Mesendoderm (in vitro differentiated cells): ENCODE results near the gene PDIA3.
A peak's percentile ranks its signal among the peaks of the same experiment; 100 is the strongest.

ENCODE experiments used
- DNase-seq: peaks from one replicate; pipeline ENCODE4 v3.0.0; 2013
- H2AK5ac ChIP-seq: 2 replicates; pipeline ENCODE4 v1.6.1; 2013; ENCODE audit warnings: low read length, inconsistent platforms
- H2BK120ac ChIP-seq: 2 replicates; pipeline ENCODE4 v1.6.1; 2013; ENCODE audit warnings: low read depth, mild to moderate bottlenecking, low read length, moderate library complexity, mixed read lengths
- H2BK15ac ChIP-seq: replicated peaks from 2 replicates; pipeline ENCODE4 v1.6.1; 2013; ENCODE audit warnings: low read depth, mild to moderate bottlenecking, moderate library complexity
- H2BK5ac ChIP-seq: 2 replicates; pipeline ENCODE4 v1.6.1; 2013; ENCODE audit warnings: low read length, inconsistent platforms
- H3K18ac ChIP-seq: 2 replicates; pipeline ENCODE4 v1.6.1; 2013; ENCODE audit warnings: mild to moderate bottlenecking, low read length, mixed read lengths
- H3K23ac ChIP-seq: one replicate; pipeline ENCODE4 v1.6.1; 2013; ENCODE audit warnings: low read length
- H3K27ac ChIP-seq: 2 replicates; pipeline ENCODE4 v1.5.1; 2013; ENCODE audit warnings: low read depth, mild to moderate bottlenecking, inconsistent platforms, low read length, moderate library complexity
- H3K27me3 ChIP-seq: 2 replicates; pipeline ENCODE4 v1.6.1; 2013; ENCODE audit warnings: low read length, control low read depth, mild to moderate bottlenecking, inconsistent platforms; ENCODE audit not compliant: insufficient read depth, poor library complexity
- H3K36me3 ChIP-seq: 2 replicates; pipeline ENCODE4 v1.6.1; 2013; ENCODE audit warnings: low read length, inconsistent platforms; ENCODE audit not compliant: control insufficient read depth, insufficient read depth
- H3K4ac ChIP-seq: one replicate; pipeline ENCODE4 v1.6.1; 2013; ENCODE audit warnings: low read depth, mild to moderate bottlenecking, low read length, moderate library complexity
- H3K4me1 ChIP-seq: 2 replicates; pipeline ENCODE4 v1.6.1; 2013; ENCODE audit warnings: low read depth, low read length, inconsistent platforms; ENCODE audit not compliant: control insufficient read depth
- H3K4me2 ChIP-seq: 2 replicates; pipeline ENCODE4 v1.6.1; 2013; ENCODE audit warnings: low read length
- H3K4me3 ChIP-seq: 2 replicates; pipeline ENCODE4 v1.5.1; 2013; ENCODE audit warnings: mild to moderate bottlenecking, low read length
- H3K56ac ChIP-seq: one replicate; pipeline ENCODE4 v1.6.1; 2013; ENCODE audit warnings: low read length
- H3K79me1 ChIP-seq: 2 replicates; pipeline ENCODE4 v1.6.1; 2013; ENCODE audit warnings: low read length, inconsistent platforms
- H3K79me2 ChIP-seq: 2 replicates; pipeline ENCODE4 v1.6.1; 2013; ENCODE audit warnings: mild to moderate bottlenecking, low read length; ENCODE audit not compliant: control insufficient read depth, insufficient read depth
- H3K9ac ChIP-seq: 2 replicates; pipeline ENCODE4 v1.6.1; 2013; ENCODE audit warnings: low read length, inconsistent platforms
- H4K5ac ChIP-seq: one replicate; pipeline ENCODE4 v1.6.1; 2013; ENCODE audit warnings: low read length
- H4K8ac ChIP-seq: one replicate; pipeline ENCODE4 v1.6.1; 2013; ENCODE audit warnings: low read depth, mild to moderate bottlenecking, control low read depth, low read length, moderate library complexity
- WGBS: extraction: QIAGEN DNeasy Blood & Tissue Kit; methylation state at CpG from one replicate; pipeline ENCODE4 v1.1.7; 2013; ENCODE audit warnings: low lambda C conversion rate, missing lambda C conversion rate; ENCODE audit not compliant: insufficient coverage; ENCODE audit errors: extremely low coverage; 5-methylcytosine and 5-hydroxymethylcytosine counted together

Gene PDIA3

DNA sequence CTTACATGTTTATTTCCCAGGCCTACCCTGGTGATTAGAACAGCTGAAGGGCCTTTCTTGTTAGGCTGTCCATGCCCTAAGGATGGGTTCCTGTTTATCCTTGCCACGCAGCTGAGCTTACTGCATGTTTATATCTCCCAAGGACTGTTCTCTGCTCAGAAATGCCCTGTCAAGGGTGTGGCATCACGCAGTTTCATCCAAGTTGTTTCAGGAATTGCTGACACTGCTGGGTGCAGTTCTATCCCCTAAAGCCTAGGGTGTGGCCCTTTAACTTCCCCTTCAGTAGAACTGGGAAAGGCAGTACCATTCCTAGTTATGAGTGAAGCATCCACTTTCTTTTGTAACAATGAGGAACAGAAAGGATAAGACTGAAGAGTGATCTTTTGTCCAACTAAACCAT is 25.6 kb downstream of the PDIA3 start:
- Histone ChIP-seq H3K56ac (no peak overlapping the region), H2AK5ac (no peak overlapping the region), H3K79me2 (no peaks in the 10 kb centered on the region), H4K5ac (no peak overlapping the region), H3K4me1 (peaks cover 4% of the 10 kb centered on the region), H4K8ac (no peak overlapping the region), H3K18ac (no peak overlapping the region), H3K27me3 (no peaks in the 10 kb centered on the region), H2BK5ac (no peak overlapping the region), H3K4me2 (no peak overlapping the region), H3K4me3 (no peak overlapping the region), H3K4ac (no peak overlapping the region), H3K9ac (no peak overlapping the region), H3K79me1 (no peaks in the 10 kb centered on the region), H2BK15ac (no peak overlapping the region), H3K23ac (no peak overlapping the region), H3K27ac (no peak overlapping the region), H2BK120ac (no peak overlapping the region), H3K36me3 (peaks cover 13% of the 10 kb centered on the region)
- DNase-seq = no peak
- WGBS = no CpG with 5 or more reads among the region's 2 CpGs

DNA sequence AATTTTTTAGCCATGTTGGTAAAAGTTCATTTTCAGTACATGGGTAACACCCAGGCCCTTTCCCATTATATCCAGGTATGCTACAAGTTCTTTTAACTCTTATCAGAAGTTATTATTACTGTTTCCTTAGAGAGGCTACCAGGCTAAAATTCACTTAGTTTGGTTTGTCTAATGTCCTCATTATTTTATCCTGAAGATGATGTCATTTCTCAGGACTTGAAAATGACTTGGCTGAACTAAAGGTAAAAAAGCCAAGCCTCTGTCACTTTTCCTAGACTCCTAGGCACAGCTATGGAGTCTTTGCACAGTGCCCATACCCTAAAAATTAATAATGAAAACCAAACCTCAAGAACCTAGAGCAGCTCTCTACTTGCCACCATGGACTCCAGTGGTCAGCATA is 26.4 kb downstream of the PDIA3 start:
- no peak overlapping the region for H3K4me2 ChIP-seq
- H3K18ac ChIP-seq = no peak overlapping the region
- H4K8ac ChIP-seq = no peak overlapping the region
- H4K5ac ChIP-seq = no peak overlapping the region
- H2BK5ac ChIP-seq = no peak overlapping the region
- no peak overlapping the region for H3K4ac ChIP-seq
- H2BK15ac ChIP-seq = no peak overlapping the region
- H2BK120ac ChIP-seq = no peak overlapping the region
- H3K27me3 ChIP-seq = no peaks in the 10 kb centered on the region
- no peak overlapping the region for H2AK5ac ChIP-seq
- no peaks in the 10 kb centered on the region for H3K79me1 ChIP-seq
- H3K56ac ChIP-seq = no peak overlapping the region
- no peak overlapping the region for H3K4me3 ChIP-seq
- no peaks in the 10 kb centered on the region for H3K79me2 ChIP-seq
- DNase-seq = no peak
- H3K9ac ChIP-seq = no peak overlapping the region
- H3K4me1 ChIP-seq = peaks cover 4% of the 10 kb centered on the region
- peaks cover 13% of the 10 kb centered on the region for H3K36me3 ChIP-seq
- H3K23ac ChIP-seq = no peak overlapping the region
- H3K27ac ChIP-seq = no peak overlapping the region

DNA sequence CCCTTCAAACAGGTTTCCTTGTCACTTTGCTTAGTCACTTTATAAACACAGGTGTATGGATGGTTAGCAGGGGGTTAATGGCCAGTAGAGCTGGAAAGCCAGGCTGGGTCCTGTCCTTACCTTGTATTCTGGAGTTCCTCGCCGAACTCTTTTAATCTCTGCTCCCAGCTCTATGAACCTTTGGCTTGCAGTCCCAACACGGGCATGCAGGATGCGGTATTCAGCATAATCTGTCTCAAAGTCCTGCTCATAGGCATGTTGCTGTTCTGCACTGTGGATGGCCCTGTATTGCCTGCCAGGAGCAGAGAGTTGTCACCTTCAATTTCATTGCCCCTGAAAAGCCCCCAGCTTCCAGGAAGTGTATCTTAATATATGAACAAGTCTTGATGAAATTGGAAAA is 27.8 kb downstream of the PDIA3 start:
- H3K4me2 ChIP-seq = no peak overlapping the region
- H3K23ac ChIP-seq = no peak overlapping the region
- no peak overlapping the region for H4K8ac ChIP-seq
- peaks cover 11% of the 10 kb centered on the region for H3K36me3 ChIP-seq
- no peak overlapping the region for H3K9ac ChIP-seq
- H2BK120ac ChIP-seq = no peak overlapping the region
- H3K79me1 ChIP-seq = no peaks in the 10 kb centered on the region
- H3K79me2 ChIP-seq = no peaks in the 10 kb centered on the region
- no peak overlapping the region for H2BK15ac ChIP-seq
- WGBS = no CpG with 5 or more reads among the region's 4 CpGs
- no peak for DNase-seq
- H2AK5ac ChIP-seq = no peak overlapping the region
- H3K18ac ChIP-seq = no peak overlapping the region
- no peak overlapping the region for H3K4me3 ChIP-seq
- no peak overlapping the region for H3K56ac ChIP-seq
- no peak overlapping the region for H4K5ac ChIP-seq
- H3K4ac ChIP-seq = no peak overlapping the region
- no peak overlapping the region for H3K27ac ChIP-seq
- no peak overlapping the region for H2BK5ac ChIP-seq
- H3K27me3 ChIP-seq = no peaks in the 10 kb centered on the region
- peaks cover 6% of the 10 kb centered on the region for H3K4me1 ChIP-seq

DNA sequence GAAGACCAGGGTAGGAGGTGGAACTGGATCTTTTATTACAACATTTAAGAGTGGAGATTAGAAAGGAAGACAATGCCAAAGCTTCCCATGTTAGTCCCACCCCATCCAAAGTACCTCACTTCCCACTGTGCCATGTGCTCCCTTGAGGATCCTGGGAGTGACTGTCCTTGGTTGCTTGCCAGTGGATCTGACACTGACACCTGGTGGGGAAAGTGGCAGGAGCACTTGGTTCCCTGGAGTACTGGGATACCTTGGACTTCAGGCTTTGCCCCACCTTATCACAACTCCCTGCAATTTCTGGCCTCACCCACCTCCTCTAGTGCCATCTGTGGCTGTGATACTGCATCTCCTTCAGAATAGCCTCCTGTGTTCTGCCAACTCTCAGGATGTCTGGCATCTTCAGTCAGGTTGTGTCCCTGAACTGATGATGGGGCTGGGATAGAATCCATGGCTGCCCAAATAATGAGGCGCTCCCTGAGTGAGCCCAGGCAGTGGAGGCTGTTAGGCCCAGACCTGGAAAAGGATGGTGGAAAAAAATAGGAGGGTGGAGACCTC is 29.2 kb downstream of the PDIA3 start:
- Histone ChIP-seq H3K23ac (no peak overlapping the region), H3K18ac (no peak overlapping the region), H3K27ac (no peak overlapping the region), H3K79me2 (no peaks in the 10 kb centered on the region), H3K4me3 (no peak overlapping the region), H3K4me2 (peak overlapping the region; percentile 25), H4K8ac (no peak overlapping the region), H3K4ac (no peak overlapping the region), H2BK15ac (no peak overlapping the region), H3K9ac (no peak overlapping the region), H2BK5ac (no peak overlapping the region), H3K79me1 (no peaks in the 10 kb centered on the region), H3K27me3 (no peaks in the 10 kb centered on the region), H2AK5ac (no peak overlapping the region), H3K36me3 (peaks cover 7% of the 10 kb centered on the region), H2BK120ac (no peak overlapping the region), H4K5ac (no peak overlapping the region), H3K56ac (no peak overlapping the region), H3K4me1 (peaks cover 7% of the 10 kb centered on the region)
- peak; percentile 92 for DNase-seq
- WGBS = no CpG with 5 or more reads among the region's 1 CpG

DNA sequence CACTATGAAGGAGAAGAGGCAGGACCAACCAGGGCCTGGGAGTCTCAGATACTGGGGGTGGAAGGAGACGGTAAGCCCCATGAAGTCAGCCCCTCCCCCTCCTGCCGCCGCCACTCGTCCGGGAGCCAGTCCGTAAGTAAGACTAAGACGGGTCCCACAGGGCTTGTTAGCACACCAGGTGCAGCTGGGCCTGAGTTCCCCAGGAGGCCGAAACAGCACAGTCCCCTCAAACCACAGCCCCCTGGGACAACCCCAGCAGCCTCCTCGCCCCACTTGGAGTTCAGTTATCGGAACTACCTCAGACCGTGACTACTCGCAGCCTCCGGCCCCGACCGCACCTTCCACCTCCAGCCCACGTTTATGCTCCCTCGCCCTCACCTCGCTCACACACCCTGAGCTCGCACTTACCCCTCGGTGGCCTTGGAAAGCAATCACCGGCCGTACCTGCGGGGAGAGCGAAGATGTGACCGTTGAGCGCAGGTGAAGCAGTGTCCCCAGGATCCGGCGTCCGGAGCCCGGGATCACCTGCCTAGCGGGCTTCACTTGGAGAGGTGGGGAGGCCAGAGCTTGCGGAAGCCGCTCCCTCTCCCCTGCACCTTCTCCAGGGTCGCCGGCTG is 30.0 kb downstream of the PDIA3 start:
- Histone ChIP-seq H2BK120ac (no peak overlapping the region), H4K8ac (no peak overlapping the region), H3K4me2 (peak overlapping the region; percentile 25), H3K9ac (peak overlapping the region; percentile 39), H3K56ac (peak overlapping the region; percentile 56), H3K79me2 (no peaks in the 10 kb centered on the region), H3K4me1 (peaks cover 7% of the 10 kb centered on the region), H2BK15ac (no peak overlapping the region), H4K5ac (no peak overlapping the region), H3K18ac (no peak overlapping the region), H3K4ac (no peak overlapping the region), H2BK5ac (no peak overlapping the region), H3K79me1 (no peaks in the 10 kb centered on the region), H3K4me3 (peak overlapping the region; percentile 1), H3K27ac (no peak overlapping the region), H3K36me3 (peaks cover 5% of the 10 kb centered on the region), H3K27me3 (no peaks in the 10 kb centered on the region), H3K23ac (peak overlapping the region; percentile 1), H2AK5ac (no peak overlapping the region)
- peak; percentile 63 for DNase-seq
- no CpG with 5 or more reads among the region's 35 CpGs for WGBS

DNA sequence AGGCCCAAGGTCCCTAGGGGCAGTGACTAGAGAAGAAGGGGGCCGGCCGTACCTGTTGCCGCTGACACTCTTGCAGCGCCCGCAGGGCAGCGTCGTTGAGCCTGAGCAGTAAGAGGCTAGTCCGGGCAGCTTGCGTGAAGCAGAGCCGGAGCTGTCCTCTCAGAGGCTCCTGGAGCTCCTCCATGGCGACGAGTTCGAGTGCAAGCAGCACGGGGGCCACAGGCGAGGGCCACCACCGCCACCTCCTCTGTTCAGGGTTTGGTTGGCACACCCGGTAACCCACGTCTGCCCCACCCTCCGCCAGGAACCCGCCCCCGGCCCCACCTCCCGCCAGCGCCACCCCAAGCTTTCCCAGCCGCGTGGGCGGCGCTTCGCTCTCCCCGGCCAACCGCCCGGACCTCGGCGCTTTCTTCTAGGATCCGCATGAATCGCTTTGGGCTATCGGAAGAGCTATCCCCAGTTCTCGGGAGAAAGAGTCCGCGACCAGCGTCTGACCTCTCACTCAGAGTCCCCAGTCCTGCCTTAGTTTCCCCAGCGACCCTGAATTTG is 30.6 kb downstream of the PDIA3 start, which contains the start of gene ELL3:
Gene ELL3, minus strand, starts transcription at position 249 of the 549 bp plus-strand sequence. Its CDS starts 65 bp downstream, at position 184.
- no CpG with 5 or more reads among the region's 41 CpGs for WGBS
- Histone ChIP-seq H3K27ac (no peak within 1 kb of the TSS), H4K5ac (no peak within 1 kb of the TSS), H2BK15ac (no peak within 1 kb of the TSS), H3K79me2 (no peaks in the 10 kb centered on the region), H3K9ac (peak within 1 kb of the TSS; percentile 78), H2AK5ac (no peak within 1 kb of the TSS), H3K4me2 (peak within 1 kb of the TSS; percentile 93), H3K23ac (peak within 1 kb of the TSS; percentile 1), H2BK5ac (no peak within 1 kb of the TSS), H3K4me3 (peak within 1 kb of the TSS; percentile 47), H3K27me3 (no peaks in the 10 kb centered on the region), H3K18ac (no peak within 1 kb of the TSS), H2BK120ac (no peak within 1 kb of the TSS), H3K79me1 (no peaks in the 10 kb centered on the region), H3K56ac (peak within 1 kb of the TSS; percentile 89), H3K4me1 (peaks cover 7% of the 10 kb centered on the region), H3K36me3 (peaks cover 2% of the 10 kb centered on the region), H3K4ac (no peak within 1 kb of the TSS), H4K8ac (no peak within 1 kb of the TSS)
- peak; percentile 87 for DNase-seq
